GM19043 (cell line): ENCODE data around the gene PLXND1.
"Not testable (repeated sequence)": the region's sequence is repeated elsewhere in the genome, so short reads cannot be mapped to it uniquely, and the experiment has no call there.

ENCODE experiments used
- ATAC-seq: cut with Tn5 transposase; IDR thresholded peaks from one replicate; pipeline ENCODE4 v1.9.1; 2021; ENCODE audit warnings: low read depth; ENCODE audit not compliant: unreplicated experiment

PLXND1 gene

DNA sequence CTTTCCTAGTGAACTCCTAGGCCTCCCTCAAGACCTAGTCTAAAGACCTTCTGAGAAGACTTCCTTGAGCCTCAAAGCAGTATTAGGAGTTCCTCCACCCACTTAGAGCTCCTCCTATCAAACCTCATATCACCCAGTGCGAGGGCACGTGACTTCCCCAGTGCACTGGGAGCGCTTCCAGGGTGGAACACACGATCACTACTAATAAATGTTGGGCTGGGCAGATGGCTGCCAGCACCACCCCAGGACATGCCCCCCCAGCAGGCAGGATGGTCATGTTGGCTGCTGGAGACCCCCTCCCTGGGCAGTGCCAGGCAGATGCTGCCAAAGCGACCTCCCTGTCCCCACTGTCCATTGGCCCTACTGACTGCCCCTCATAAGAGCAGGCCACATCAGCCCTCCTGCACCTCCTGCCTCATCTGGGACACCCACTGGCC, 8.5 kb upstream of the PLXND1 start:
- no peak for ATAC-seq

DNA sequence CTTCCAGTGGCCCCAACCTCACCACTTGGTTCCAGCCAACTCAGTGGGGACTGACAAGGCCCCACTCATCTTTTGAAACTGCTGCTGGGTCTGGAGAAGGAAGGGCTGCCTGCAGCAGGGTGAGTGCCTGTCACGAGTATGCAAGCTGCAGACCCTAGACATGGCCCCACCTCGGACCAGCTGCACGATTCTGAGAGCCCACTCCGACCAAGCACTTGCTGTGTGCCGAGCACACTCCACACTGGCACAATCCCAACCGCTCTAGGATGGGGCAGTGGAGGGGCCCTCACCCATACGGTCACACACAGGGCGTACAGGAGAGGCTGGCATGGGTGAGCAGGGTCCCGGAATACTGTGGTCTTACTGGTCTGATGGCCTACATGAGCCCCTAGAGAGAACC, 8.0 kb upstream of the PLXND1 start:
- ATAC-seq: no peak

DNA sequence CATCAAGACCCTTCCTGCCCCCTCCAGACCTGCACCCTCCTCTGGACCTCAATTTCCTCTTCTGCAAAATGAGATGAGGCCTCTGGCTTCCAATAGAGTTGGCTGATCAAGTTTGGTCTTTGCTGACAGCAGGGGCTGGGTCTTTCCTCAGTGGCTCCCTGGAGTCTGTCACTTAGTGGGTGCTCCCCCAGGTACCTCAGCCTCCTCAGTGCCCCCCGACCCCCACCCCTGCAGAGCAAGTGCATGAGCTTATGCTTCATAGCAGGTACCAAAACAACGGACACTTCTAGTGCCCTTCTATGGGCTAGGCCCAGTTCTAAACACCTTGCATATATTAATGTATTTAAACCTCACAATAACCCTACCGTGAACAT, 6.9 kb upstream of the PLXND1 start:
- no peak for ATAC-seq

DNA sequence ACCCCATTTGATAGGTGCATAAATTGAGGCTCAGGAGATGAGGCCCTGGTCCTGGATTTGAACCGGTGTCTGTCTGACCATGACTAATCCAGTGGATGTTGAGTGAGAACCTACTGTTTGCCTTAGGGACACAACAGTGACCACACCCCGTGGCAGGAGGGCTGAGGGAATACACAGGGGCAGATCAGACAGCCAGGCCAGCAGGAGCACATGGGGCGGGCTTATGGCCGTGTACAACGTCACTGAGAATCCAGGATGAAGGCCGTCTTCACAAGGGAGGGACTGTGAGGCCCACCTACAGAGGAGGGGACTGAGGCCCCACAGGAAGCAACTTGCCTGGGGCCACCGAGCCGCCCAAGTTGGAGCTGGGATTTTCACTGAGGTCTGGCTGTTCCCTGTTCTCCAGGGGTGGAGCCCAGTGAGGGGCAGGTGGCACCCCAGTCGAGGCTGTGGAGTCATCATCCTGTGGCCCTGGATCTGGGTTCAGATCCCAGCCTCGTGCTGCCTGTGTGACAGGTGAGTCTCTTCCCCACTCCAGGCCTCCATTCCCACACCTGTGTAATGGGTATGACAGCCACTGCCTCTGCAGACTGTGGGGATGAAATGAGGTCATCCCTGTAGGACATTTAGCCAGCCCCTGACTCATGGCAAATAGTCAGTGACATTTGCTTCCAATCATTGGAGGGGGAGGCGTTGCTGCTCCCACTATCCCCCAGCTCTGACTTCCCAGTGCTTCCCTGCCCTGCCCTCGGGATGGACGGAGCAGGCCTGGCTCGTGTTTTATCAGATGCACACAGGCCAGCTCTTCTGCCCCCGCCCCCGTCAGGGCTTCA, 6.3 kb upstream of the PLXND1 start:
- no peak for ATAC-seq

DNA sequence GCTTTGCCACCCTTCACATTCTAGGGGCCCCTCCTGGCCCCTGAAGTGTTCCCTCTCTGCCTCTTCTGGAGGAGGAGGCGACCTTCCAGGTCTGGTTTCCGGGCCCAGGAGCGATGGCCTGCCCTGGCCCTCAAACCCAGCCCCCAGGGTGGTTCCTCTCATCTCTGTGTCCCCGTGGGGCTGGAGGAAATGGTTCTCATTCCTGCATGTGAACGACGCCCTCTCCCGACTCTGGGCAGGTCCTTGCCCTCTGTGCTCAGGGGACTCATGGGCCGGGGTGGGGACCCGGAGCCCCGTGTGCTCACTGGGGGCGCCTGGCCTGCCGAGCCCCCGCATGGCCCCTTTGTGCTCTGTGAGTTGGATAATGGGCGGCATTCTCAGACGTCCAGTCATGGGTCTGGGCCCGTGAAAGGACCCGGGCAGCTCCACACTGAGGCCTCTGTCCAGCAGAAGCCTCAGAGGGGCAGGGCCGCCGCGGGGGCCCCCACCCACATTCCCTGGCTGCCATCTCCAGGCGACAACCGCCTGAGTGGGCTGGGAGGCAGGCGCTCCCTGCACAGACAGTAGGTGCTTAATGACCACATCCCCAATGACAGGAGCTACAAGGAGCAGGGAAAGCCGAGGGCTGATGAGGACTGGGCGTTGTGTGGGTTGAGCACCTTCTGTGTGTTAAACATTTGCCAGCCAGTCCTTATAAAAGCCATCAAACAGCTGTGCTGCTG, 5.5 kb upstream of the PLXND1 start:
- no peak for ATAC-seq

DNA sequence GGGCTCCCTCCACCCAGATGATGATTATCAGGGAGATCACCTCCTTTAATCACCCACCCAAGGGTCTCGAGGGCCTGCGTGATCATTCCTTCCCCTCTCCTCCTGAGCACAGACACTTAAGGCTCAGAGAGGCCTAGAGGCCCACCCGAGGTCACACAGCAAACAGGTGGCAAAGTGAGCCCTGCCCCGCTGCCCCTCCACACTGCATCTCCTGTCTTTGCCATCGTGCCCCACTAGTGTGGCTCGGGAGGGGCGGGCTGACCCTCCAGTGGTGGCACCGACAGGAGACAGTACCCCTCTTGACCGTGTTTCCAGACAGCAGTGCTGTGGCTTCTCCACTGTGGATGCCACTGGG, 4.9 kb upstream of the PLXND1 start:
- no peak for ATAC-seq

DNA sequence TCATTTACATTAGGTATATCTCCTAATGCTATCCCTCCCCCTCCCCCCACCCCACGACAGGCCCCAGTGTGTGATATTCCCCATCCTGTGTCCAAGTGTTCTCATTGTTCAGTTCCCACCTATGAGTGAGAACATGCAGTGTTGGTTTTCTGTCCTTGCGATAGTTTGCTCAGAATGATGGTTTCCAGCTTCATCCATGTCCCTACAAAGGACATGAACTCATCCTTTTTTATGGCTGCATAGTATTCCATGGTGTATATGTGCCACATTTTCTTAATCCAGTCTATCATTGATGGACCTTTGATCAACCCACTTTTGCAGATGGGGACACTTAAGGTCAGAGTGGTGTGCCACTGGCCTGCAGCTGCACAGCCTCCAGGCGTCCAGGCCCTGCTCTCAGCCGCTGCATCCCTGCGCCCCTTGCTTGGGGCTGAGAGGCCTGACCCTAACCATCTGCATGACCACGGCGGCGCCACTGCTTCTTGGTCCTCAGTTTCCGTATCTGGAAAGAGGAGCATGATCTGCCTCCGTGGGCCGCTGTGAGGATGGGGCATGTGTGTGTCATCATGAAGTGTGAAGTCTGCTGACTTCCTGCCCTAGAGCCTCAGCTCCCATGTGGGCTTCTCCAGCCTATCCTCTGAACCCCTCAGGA, 4.4 kb upstream of the PLXND1 start:
- ATAC-seq: not testable (repeated sequence)

DNA sequence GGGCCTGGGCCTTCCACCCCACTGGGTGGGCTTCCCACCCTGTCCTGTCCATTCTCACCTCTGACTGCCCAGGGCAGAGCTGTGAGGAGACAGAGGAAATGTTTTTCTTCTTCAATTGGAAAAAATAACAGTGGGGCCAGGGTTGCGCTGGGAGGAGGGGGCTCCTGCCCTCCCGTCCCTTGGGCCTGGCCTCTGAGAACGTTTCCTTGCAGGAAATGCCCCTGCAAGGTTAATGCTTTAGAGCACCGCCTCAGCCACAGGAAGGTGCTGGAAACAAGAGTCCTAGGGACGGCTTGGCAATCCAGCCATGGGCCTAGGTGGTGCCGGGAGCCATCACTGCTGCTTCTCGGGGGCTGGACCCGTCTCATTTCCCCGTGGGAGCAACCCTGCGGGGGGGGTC, 3.8 kb upstream of the PLXND1 start:
- ATAC-seq: no peak

DNA sequence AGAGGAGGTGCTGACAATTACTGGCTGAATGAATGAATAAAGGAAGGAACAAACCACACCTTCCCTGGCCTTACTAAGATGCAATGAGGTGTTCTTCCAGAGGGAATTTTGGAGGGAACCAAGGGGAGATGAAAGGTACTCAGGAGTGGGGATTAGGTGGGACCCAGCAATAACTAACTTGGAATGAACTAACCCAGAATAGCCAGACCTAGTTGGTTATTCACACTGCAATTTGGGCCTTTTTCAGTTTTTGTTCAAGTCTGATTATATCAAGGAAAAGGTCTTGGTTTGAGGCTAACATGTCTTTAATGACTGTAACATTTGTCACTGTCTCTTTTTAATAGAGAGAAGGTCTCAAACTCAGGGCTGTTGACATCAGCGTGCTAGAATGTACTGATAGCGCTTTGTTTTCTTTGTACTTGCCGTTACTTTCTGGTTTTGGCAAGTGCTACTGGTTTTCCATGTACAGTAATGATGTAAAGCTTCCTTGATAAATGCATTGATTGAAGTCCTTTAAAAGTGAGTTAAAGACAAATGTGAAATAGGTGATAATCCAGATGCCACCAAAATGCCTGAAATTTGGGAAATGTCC, 3.2 kb upstream of the PLXND1 start:
- ATAC-seq: no peak

DNA sequence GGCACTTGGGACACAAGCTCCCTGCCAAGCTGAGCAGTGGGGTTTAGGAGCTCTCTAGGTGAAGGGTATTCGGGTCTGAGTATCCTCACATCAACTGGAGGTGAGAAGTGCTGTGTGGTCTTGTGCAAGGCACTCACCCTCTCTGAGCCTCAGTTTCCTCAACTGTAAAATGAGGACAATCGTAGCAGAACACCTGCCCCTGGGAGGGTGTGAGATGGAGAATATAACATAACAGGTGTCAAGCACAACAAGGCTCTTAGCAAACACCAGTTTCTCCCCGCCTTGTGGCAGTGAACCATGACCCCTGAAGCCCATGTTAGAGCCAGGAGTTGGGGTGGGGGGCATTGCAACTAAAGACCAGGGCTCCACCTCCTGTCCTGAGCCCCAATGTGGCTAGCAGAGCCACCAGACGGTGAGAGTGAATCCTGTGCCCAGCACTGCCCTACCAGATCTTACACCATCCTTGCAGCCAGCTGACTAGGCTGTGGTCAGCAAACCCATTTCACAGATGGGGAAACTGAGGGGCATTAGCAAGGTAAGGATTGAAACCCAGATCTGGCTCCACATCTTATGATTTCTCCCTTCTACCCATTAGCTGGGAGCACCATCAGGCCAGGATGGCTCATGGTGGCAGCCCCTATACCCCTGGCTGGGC, 2.6 kb upstream of the PLXND1 start:
- no peak for ATAC-seq

DNA sequence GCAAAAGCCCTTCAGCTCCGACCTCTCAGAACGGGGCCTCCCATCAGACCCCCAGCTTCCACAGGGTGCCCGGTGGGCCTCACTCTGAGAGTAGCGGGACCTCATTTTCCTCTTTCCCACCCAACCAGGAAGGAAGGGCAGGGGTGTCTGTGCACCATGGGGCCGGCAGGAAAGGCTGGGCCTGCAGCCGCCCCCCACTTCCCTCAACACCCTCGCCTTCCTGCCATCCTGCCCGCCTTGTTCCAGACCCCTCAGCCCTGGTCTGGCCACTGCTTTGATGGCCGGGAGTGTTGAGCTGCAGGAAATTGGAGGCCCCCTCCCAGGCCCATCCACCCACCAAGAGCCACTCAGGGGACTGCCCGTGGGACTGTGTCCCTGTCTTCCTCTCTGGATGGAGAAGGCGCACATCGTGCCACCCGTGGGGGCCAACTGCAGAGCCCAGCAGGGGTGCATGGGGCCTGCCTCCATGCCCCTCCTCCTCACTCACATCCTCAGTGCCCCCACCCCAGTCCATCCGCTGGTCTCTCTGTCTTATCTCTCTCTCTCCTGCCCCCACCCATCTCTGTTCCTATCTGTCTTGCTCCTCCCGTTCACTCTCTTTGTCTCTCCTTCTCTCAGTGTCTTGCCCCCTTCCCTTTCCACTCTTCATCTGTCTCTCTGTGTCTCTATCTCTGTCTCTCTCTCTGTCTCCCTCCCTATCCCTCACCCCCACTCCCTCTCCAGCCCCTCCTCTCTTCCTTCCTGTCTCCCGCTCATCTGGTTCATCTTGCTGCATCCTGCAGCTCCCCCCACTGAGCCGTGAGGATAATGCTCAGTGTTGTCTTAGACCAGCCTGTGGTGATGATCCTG, 1.8 kb upstream of the PLXND1 start:
- no peak for ATAC-seq

DNA sequence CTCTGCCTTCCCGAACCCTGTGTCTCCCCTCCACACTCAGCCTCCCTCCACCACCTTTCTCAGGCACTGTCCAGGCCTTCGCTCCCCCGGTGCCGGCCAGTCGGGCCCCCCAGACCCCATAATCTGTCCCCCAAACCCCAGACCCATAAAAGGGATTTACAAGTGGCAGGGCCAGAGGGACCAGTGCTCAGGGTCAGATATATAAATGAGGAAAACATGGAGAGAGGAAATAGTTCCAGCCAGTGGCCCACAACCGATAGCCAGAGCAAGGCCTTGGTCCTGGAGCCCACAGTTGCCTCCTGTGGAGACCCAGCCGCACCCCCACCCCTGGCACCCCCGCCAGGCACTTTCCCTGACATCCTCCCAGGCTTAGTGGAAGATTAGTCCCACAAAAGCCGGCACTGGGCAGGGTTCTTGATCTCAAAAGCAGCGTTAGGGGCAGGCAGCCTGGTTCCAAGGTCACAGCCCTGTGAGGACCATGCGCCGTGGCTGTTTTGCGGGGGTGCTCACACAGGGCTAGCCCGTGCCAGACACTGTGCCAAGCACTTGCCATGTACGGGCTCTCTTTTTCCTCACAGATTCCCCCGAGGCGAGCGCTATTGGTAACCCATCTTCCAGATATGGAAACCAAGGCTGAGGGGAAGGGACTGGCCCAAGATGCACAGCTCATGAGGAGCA, 1.1 kb upstream of the PLXND1 start:
- ATAC-seq: no peak

DNA sequence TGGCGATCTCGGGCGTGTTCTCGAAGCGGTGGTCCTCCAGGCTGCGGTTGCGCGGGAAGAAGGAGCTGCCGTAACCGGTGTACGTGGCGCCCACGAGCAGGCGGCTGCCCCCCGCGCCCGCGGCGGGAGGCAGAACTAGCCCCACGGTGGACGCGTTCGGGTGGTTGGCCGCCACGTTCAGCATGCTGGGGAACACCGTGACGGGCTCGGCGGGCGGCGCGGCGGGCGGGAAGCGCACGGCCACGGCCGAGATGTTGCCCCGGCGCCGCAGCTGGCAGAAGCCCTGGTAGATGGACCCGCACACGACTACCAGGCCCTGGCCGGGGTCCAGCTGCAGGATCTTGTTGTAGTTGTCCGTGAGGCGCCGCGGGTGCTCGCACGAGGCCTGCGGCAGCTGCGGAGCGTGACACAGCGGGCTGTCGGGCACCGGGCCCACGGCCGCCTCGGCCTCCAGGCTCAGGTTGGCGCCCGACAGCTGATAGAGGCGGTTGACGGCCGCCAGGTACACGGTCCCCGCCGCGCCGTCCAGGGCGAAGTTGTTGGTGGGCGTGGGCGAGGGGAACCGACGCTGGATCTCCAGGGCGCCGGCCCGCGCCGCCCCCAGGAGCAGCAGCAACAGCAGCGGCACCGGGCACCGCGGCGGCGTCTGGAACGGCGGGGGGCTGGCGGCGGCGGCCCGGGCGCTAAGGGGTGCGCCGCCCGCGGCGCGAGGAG, 397 bp downstream of the PLXND1 start:
- no peak for ATAC-seq

DNA sequence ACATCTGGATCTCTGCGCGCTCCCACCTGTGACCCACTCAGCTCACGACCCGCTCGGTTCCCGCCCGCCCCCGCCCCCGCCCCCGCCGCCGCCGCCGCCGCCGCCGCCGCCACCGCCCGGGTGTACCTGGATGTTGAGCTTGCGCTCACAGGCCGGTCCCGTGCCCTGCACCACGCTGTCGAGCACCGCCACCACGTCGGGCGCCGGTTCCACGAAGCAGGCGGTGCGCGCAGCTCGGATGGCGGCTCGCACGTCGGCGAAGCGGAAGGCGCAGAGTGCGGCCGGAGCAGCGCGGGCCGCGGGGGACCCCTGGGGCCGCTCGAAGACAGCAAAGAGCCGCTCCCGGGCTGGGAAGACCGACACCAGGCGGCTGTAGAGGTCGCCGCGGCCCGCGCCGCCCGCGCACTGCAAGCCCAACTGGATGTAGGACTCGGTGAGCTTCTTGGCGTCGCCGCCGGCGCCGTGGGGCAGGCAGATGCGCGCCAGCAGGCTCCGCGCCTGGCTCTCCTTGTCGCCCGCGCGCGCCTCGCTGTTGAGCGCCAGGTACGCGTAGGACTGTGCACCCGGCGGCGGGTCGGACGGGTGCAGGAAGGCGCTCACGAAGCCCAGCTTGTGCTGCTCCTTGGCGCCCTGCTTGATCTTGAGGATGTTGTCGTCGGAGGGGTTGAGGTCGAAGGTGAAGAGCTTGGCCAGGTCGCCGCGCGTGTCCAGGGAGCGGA, 1.1 kb downstream of the PLXND1 start:
- ATAC-seq: no peak

DNA sequence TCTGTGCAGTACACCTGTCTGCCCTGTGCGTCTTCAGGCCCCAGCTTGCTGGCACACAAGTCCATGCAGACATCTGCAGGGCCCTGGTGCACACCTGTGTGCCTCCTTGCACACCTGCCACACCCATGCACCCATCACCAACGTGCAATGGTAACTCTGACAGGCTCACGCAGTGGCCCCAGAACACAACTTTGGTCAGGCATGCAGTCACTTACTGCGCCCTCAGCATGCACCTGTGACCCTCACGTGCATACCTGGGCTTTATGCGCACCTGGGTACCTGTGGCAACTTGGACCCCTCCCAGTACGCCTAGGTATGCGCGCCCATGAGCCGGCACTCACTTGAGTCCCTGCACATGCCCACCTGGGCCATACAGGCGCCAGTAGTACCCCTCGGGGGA, 1.7 kb downstream of the PLXND1 start:
- no peak for ATAC-seq

DNA sequence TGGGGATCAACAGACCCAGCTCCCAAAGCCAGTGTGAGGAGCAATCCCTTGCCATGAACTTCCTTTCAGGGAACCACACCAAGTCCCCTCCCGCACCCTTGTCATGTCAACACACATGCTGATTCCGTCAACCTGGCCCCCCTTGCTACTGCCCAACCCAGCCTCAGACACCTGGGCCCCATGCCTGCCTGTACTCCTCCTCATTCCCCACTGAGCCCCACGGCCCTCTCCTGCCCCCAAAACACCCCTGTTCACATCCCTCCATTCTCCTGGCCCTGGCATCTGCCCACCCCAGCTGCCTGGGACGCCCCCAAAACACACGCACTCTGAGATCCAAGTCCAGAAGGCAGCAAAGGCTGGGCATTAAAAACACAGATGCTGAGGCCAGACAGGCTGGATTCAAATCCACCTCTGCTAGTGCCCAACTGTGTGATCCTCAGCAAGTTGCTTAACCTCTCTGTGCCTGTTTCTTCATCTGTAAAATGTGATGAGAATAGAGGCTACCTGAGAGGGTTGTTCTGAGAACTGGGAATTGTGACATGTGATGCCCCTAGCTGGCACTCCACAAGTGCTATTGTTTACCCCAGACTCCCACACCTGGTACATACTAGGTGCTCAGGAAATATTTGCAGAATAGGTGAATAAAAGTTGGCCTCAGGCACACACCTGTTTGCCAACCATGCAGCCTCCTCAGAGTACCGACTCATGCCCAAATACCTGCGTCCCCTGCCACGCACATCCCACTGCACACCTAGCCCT, 2.3 kb downstream of the PLXND1 start:
- ATAC-seq: no peak

DNA sequence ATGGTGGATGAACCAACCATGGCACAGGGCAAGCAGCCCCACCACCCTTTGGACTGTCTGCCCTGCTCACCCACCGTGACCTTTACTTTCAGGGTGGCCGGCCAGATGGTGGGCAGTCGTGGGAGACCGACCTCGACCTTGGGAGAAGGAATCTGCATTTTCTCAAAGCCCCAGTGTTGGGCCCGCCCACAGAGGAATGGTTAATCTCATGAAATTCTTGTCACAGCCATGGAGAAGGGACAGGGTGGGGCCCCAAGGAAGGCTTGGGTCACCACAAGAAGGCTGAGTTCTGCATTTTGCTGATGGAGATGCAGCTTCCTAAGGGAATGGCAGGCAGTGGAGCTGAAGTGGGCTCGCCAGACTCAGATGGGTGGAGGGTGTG, 2.9 kb downstream of the PLXND1 start:
- no peak for ATAC-seq
